Kidney (tissue), 14 donors: ENCODE data around the gene KLHL34. TPM values are rescaled to one million over a fixed set of nuclear protein-coding genes. Genes with fewer than 3 reads are reported as not detected.
A peak's percentile ranks its signal among the peaks of the same experiment; 100 is the strongest.

Experiments
- DNase-seq, 5 donors: peaks; one replicate each; pipeline ENCODE4 v3.0.0-alpha.2; 2013 to 2020
- FAIRE-seq: peaks from 2 replicates; lab custom pipeline; 2012; peaks lifted over from hg19 to GRCh38; lab: Jason Lieb, UNC
- H3K27ac ChIP-seq, 2 donors: one replicate each; pipeline ENCODE4 v1.7.0; 2013; ENCODE audit warnings: low read depth in 2 of 2, low read length in 2 of 2, inconsistent platforms in 1 of 2
- H3K27me3 ChIP-seq: one replicate; pipeline ENCODE4 v1.7.1; 2013; ENCODE audit warnings: low read length, inconsistent platforms; ENCODE audit not compliant: control insufficient read depth, insufficient read depth
- H3K36me3 ChIP-seq, 3 donors: one replicate each; pipeline versions ENCODE4 v1.7.0 to v1.7.1; 2013; ENCODE audit warnings: low read length in 3 of 3, control low read depth in 1 of 3, inconsistent platforms in 1 of 3; ENCODE audit not compliant: insufficient read depth in 3 of 3, control insufficient read depth in 2 of 3
- H3K4me1 ChIP-seq, 3 donors: one replicate each; pipeline versions ENCODE4 v1.7.0 to v1.7.1; 2013; ENCODE audit warnings: low read length in 3 of 3, inconsistent platforms in 1 of 3, low read depth in 1 of 3; ENCODE audit not compliant: control insufficient read depth in 2 of 3, insufficient read depth in 2 of 3
- H3K4me3 ChIP-seq, 3 donors: one replicate each; pipeline versions ENCODE4 v1.7.0 to v1.8.1; 2013; ENCODE audit warnings: low read length in 3 of 3, control low read depth in 1 of 3, inconsistent platforms in 1 of 3
- H3K9ac ChIP-seq, 3 donors: one replicate each; pipeline versions ENCODE4 v1.7.0 to v1.7.1; 2013; ENCODE audit warnings: low read length in 3 of 3, control low read depth in 1 of 3, inconsistent platforms in 1 of 3
- H3K9me3 ChIP-seq, 3 donors: one replicate each; pipeline versions ENCODE4 v1.7.0 to v1.7.1; 2013; ENCODE audit warnings: low read length in 3 of 3, control low read depth in 1 of 3, inconsistent platforms in 1 of 3; ENCODE audit not compliant: control insufficient read depth in 2 of 3, insufficient read depth in 1 of 3
- intact Hi-C: fragments of 100-400 bp; cut with DNase I; formaldehyde crosslinking; loops from one replicate; pipeline ENCODE4 v1.11.1; 2022
- polyA plus RNA-seq: library from polyadenylated mRNA; stranded (reverse); fragments of 350-450 nt; fragmentation: Illumina TruSeq; extraction: RNeasy Lipid Tissue Mini Kit (QIAGEN cat#74804); gene quantifications from one replicate; pipeline ENCODE4 v1.2.3, GENCODE V29; 2014; ENCODE audit warnings: low read depth, low replicate concordance; ENCODE audit not compliant: insufficient read depth
- total RNA-seq: library from RNA; stranded (reverse); fragmentation: NEBNext Ultra II Directional; extraction: Animal tissue kit (Norgen Biotek cat#: 25700); gene quantifications from one replicate; pipeline ENCODE4 v1.2.1, GENCODE V29; 2021
- TF ChIP-seq, protein P1 (sequence below): IDR thresholded peaks from 3 replicates; pipeline ENCODE4 v1.5.1; 2012; ENCODE audit warnings: mild to moderate bottlenecking, moderate library complexity, borderline replicate concordance; ENCODE audit not compliant: insufficient read depth; ENCODE audit errors: extremely low read depth
- donor health status: control.
- donor health status: control.
- donor health status: control.
- donor health status: control.
- donor health status: control.
- donor health status: DM: yes; HTN: yes; CAD: no.
- donor health status: Normal renal cell carcinoma (clear cell type).

Gene KLHL34
- total and polyA plus RNA-seq, 2 donors from 2014 or later, result 0.09 TPM; not detected in 1

DNA sequence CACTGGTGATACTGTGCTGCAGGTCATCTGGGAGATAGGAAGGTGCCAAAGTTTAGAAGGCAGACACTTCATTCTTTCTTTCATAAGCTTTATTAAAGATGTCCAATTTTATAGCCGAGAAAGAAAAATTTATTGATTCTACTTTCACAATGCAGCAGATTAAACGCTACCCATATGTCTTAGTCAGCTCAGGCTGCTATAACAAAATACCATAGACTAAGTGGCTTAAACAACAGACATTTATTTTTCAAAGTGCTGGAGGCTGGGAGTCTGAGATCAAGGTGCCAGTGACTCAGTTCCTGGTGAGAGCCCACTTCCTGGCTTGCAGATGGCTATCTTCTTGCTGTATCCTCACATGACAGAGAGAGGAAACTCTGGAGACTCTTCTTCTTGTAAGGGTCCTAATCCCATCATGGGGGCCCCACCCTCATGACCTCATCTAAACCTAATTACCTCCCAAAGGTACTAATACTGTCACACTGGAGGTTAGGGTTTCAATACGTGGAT lies 33.4 kb upstream of the KLHL34 start:
- Histone ChIP-seq H3K9ac (no peak overlapping the region), H3K4me3 (no peak overlapping the region), H3K36me3 (no peaks in the 10 kb centered on the region), H3K27ac (no peak overlapping the region), H3K4me1 (no peaks in the 10 kb centered on the region), H3K9me3 (no peaks in the 10 kb centered on the region), H3K27me3 (no peaks in the 10 kb centered on the region)
- TF ChIP-seq, protein P1, sequence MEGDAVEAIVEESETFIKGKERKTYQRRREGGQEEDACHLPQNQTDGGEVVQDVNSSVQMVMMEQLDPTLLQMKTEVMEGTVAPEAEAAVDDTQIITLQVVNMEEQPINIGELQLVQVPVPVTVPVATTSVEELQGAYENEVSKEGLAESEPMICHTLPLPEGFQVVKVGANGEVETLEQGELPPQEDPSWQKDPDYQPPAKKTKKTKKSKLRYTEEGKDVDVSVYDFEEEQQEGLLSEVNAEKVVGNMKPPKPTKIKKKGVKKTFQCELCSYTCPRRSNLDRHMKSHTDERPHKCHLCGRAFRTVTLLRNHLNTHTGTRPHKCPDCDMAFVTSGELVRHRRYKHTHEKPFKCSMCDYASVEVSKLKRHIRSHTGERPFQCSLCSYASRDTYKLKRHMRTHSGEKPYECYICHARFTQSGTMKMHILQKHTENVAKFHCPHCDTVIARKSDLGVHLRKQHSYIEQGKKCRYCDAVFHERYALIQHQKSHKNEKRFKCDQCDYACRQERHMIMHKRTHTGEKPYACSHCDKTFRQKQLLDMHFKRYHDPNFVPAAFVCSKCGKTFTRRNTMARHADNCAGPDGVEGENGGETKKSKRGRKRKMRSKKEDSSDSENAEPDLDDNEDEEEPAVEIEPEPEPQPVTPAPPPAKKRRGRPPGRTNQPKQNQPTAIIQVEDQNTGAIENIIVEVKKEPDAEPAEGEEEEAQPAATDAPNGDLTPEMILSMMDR, result no peak
- FAIRE-seq (no peak), DNase-seq (no peak)
- intact Hi-C loops, result no loop called here

DNA sequence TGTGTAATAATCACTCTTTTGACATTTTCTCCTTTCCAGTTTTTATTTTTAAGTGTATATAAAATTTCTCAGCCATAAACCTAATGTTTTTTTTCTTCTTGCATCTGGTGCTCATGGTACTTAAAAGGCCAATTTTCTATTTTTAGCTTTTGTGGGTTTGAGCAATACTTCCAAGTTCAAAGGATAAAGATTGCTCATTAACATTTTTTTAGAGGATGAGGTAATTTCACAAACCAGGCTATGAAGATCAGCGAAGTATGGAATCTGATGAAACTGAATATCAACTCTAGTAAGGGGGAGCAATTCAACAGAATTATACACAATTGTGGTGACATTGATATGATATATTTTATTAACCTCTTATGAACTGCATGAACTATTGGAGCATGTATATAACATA lies 25.8 kb upstream of the KLHL34 start:
- intact Hi-C loops, result no loop called here
- TF ChIP-seq, protein P1, result no peak
- Histone ChIP-seq H3K27me3 (no peaks in the 10 kb centered on the region), H3K9me3 (no peaks in the 10 kb centered on the region), H3K9ac (no peak overlapping the region), H3K36me3 (no peaks in the 10 kb centered on the region), H3K4me1 (no peaks in the 10 kb centered on the region), H3K27ac (no peak overlapping the region), H3K4me3 (no peak overlapping the region)
- DNase-seq (no peak), FAIRE-seq (no peak)

DNA sequence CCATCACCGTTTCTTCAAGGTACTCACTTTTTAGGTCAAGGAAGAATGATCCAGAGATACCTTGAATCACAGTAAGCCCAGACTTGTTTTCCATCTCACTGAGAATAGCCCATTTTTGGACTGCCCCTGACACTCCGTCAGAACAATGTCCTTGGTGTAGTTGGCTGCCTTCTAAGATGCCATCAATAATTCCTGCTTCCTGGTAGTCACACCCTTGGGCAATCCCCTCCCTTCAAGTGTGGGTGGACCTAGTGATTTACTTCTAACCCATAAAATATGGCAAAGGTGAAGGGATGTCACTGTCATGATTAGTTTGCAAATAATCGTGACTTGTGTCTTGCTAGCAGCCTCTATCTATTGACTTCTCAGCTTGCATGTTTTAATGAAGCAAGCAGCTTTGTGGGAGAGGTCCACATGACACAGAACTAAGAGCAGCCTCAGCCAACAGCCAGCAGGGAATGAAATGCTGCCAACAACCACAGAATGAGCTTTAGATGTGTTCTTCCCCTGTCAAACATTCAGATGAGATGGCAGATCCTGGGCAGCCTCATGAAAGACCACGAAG lies 20.0 kb upstream of the KLHL34 start:
- H3K27ac ChIP-seq, result no peak overlapping the region
- H3K9me3 ChIP-seq, result no peaks in the 10 kb centered on the region
- TF ChIP-seq, protein P1, result no peak
- H3K36me3 ChIP-seq, result no peaks in the 10 kb centered on the region
- H3K27me3 ChIP-seq, result no peaks in the 10 kb centered on the region
- H3K4me3 ChIP-seq, result no peak overlapping the region
- H3K9ac ChIP-seq, result no peak overlapping the region
- H3K4me1 ChIP-seq, result no peaks in the 10 kb centered on the region
- intact Hi-C loops, result no loop called here
- no peak for FAIRE-seq
- no peak for DNase-seq

DNA sequence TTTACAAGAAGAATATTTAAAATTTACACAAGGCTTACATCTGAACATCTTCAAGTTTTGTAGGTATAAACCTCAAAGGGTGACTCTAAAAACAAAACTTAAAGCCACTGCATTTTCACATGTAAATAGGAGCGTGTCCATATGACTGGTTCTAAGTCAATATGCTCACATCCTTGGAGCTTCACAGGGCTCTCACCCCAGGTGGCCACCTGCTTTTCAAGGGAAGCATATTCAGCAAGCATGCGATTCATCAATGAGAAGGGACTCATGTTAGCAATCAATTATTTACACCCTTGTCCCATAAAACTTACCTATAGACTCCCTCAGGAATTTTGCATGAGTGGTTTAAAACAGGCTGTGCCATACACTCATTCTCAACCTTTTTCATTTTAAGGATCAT lies 17.8 kb upstream of the KLHL34 start:
- intact Hi-C loops, result no loop called here

More for the DNA sequence above, 17.8 kb upstream of the KLHL34 start:
- H3K27ac ChIP-seq, result no peak overlapping the region
- no peaks in the 10 kb centered on the region for H3K4me1 ChIP-seq
- no peak overlapping the region for H3K9ac ChIP-seq
- H3K4me3 ChIP-seq, result no peak overlapping the region
- H3K9me3 ChIP-seq, result no peaks in the 10 kb centered on the region
- TF ChIP-seq, protein P1, result no peak
- FAIRE-seq (peak; percentile 85), DNase-seq (no peak)
- H3K27me3 ChIP-seq, result no peaks in the 10 kb centered on the region
- H3K36me3 ChIP-seq, result no peaks in the 10 kb centered on the region
